Measurements from ENCODE around the gene AKR1B1.

Gene AKR1B1

GRCh38 chr7:134468475-134468874, 9.6 kb upstream of the AKR1B1 start:
- DNase-seq = no peak

GRCh38 chr7:134468054-134468453, 9.2 kb upstream of the AKR1B1 start:
- DNase-seq = no peak

GRCh38 chr7:134465491-134465890, 6.6 kb upstream of the AKR1B1 start:
- peak; percentile 37 for DNase-seq

GRCh38 chr7:134464496-134464895, 5.6 kb upstream of the AKR1B1 start:
- no peak for DNase-seq

GRCh38 chr7:134463751-134464150, 4.9 kb upstream of the AKR1B1 start:
- no peak for DNase-seq

- DNase-seq = no peak
These were observed 3.5 kb upstream of the AKR1B1 start for GRCh38 chr7:134462337-134462925.

- no peak for DNase-seq
These were observed 3.0 kb upstream of the AKR1B1 start for GRCh38 chr7:134461916-134462315.

- DNase-seq = no peak
These were observed 1.1 kb upstream of the AKR1B1 start for GRCh38 chr7:134459981-134460380.

- DNase-seq = peak; percentile 71
These were observed 527 bp downstream of the AKR1B1 start for GRCh38 chr7:134458341-134458805.

GRCh38 chr7:134457210-134457609, 1.7 kb downstream of the AKR1B1 start:
- DNase-seq = no peak

GRCh38 chr7:134454277-134454676, 4.6 kb downstream of the AKR1B1 start:
- DNase-seq = peak; percentile 32

GRCh38 chr7:134453518-134453917, 5.4 kb downstream of the AKR1B1 start:
- no peak for DNase-seq

GRCh38 chr7:134452991-134453473, 5.9 kb downstream of the AKR1B1 start:
- DNase-seq = no peak

GRCh38 chr7:134452419-134452838, 6.5 kb downstream of the AKR1B1 start:
- DNase-seq = no peak

GRCh38 chr7:134451656-134452055, 7.2 kb downstream of the AKR1B1 start:
- DNase-seq = no peak

- no peak for DNase-seq
These were observed 8.5 kb downstream of the AKR1B1 start for GRCh38 chr7:134450294-134451000.

- peak; percentile 37 for DNase-seq
These were observed 9.2 kb downstream of the AKR1B1 start for GRCh38 chr7:134449680-134450079.

GRCh38 chr7:134448356-134449229, 10.3 kb downstream of the AKR1B1 start:
- peak; percentile 70 for DNase-seq

- no peak for DNase-seq
These were observed 11.5 kb downstream of the AKR1B1 start for GRCh38 chr7:134447383-134447782.

- DNase-seq = no peak
These were observed 12.0 kb downstream of the AKR1B1 start for GRCh38 chr7:134446923-134447322.

GRCh38 chr7:134446446-134446845, 12.5 kb downstream of the AKR1B1 start:
- DNase-seq = no peak

GRCh38 chr7:134444961-134445315, 14.0 kb downstream of the AKR1B1 start:
- DNase-seq = no peak

- no peak for DNase-seq
These were observed 14.5 kb downstream of the AKR1B1 start for GRCh38 chr7:134444198-134444960.
